ENCODE data around the gene CPNE4.

Gene CPNE4

GRCh38 chr3:131795390-131796090, 239.3 kb downstream of the CPNE4 start:
- no peaks in the 10 kb centered on the region for H3K36me3 ChIP-seq (ENCODE audit: insufficient read depth, low read length)
- H3K9ac ChIP-seq (ENCODE audit: low read depth, low read length, poor library complexity, severe bottlenecking): no peak overlapping the region
- H3K27me3 ChIP-seq (ENCODE audit: insufficient read depth, low read length, poor library complexity, severe bottlenecking): no peaks in the 10 kb centered on the region
- H3F3A ChIP-seq (ENCODE audit: low read depth): peaks cover 6% of the 10 kb centered on the region; the same call in 1 of the 2 replicates
- no peaks in the 10 kb centered on the region for H3K9me2 ChIP-seq (replicated peaks; ENCODE audit: low read depth, low read length)
- peaks cover 38% of the 10 kb centered on the region for H3K4me1 ChIP-seq (ENCODE audit: insufficient read depth, low read length, poor library complexity, severe bottlenecking)
- H2AFZ ChIP-seq (ENCODE audit: low read length): no peak overlapping the region
- H3K4me2 ChIP-seq (ENCODE audit: low read depth, low read length, poor library complexity, severe bottlenecking): peak overlapping the region; percentile 83
- no peaks in the 10 kb centered on the region for H3K79me2 ChIP-seq (ENCODE audit: insufficient read depth, low read length)
- TF ChIP-seq EZH2phosphoT487 (IDR thresholded peaks at IDR 0.05; ENCODE audit: borderline replicate concordance): no peak
- no peak for TF ChIP-seq CTCF (conservative IDR thresholded peaks at IDR 0.05; ENCODE audit: low read length)
- peak overlapping the region; percentile 58 for H3K4me3 ChIP-seq (ENCODE audit: low read length, poor library complexity, severe bottlenecking)
- no peaks in the 10 kb centered on the region for H4K20me1 ChIP-seq (ENCODE audit: insufficient read depth, low read length, poor library complexity, severe bottlenecking)
- H3K9me3 ChIP-seq (ENCODE audit: insufficient read depth, low read depth, low read length): no peaks in the 10 kb centered on the region

DNA sequence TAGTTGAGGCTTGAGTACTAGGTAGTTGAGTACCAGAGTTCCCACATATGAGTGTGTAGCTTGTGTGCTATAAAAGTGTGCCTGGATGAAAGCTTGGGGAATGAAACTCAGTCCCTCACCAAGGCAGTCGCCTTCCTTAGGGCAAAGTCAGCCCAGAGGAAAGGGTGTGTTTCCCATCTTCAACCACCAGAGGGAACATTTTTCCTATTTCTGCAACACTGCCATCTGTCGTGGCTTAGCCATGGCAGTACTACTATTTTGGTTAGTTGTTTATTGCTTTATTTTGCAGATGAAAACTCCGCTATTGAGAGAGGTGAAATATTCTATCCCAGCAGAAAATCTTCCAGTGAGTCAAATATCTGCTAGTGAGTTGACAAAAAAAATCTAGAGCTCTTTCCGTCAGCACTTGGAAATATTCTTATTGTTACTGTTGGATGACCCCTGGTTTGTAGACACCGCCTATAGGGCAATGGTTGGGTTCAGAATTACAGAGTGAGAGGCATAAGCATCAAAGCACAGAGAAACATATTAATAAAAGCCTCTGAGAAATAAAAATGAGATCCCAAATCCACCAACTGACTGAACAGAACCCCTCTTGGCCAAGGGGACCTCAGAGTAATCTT, 239.9 kb downstream of the CPNE4 start:
- H3K9me3 ChIP-seq (ENCODE audit: insufficient read depth, low read depth, low read length): no peaks in the 10 kb centered on the region
- H3K9ac ChIP-seq (ENCODE audit: low read depth, low read length, poor library complexity, severe bottlenecking): no peak overlapping the region
- no peak overlapping the region for H2AFZ ChIP-seq (ENCODE audit: low read length)
- peaks cover 38% of the 10 kb centered on the region for H3K4me1 ChIP-seq (ENCODE audit: insufficient read depth, low read length, poor library complexity, severe bottlenecking)
- no peaks in the 10 kb centered on the region for H3K27me3 ChIP-seq (ENCODE audit: insufficient read depth, low read length, poor library complexity, severe bottlenecking)
- peak overlapping the region; percentile 83 for H3K4me2 ChIP-seq (ENCODE audit: low read depth, low read length, poor library complexity, severe bottlenecking)
- no peaks in the 10 kb centered on the region for H4K20me1 ChIP-seq (ENCODE audit: insufficient read depth, low read length, poor library complexity, severe bottlenecking)
- peak overlapping the region; percentile 58 for H3K4me3 ChIP-seq (ENCODE audit: low read length, poor library complexity, severe bottlenecking)
- peak; percentile 97 for TF ChIP-seq CTCF (conservative IDR thresholded peaks at IDR 0.05; ENCODE audit: low read length)
- no peak for TF ChIP-seq EZH2phosphoT487 (IDR thresholded peaks at IDR 0.05; ENCODE audit: borderline replicate concordance)
- peaks cover 6% of the 10 kb centered on the region; the same call in 1 of the 2 replicates for H3F3A ChIP-seq (ENCODE audit: low read depth)
- H3K79me2 ChIP-seq (ENCODE audit: insufficient read depth, low read length): no peaks in the 10 kb centered on the region
- no peaks in the 10 kb centered on the region for H3K9me2 ChIP-seq (replicated peaks; ENCODE audit: low read depth, low read length)
- H3K36me3 ChIP-seq (ENCODE audit: insufficient read depth, low read length): no peaks in the 10 kb centered on the region

DNA sequence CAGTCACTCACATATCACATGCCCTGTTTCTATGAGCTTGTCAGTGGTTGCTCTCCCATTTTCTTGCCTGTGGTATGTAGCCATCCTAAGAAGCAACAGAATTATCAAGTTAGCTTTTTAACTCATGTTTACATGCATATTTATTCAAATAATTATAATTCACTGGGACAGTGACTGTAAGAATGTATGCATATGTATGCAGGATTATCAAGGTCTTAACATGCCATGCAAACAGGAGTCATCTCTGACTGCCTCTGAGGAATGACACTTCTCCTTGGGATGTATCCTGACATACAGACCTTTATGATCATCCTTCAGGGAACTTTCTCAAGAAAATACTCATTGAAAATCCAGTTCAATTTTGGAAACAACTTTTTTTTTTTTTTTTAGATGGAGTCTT, 240.9 kb downstream of the CPNE4 start:
- Histone ChIP-seq H4K20me1 (ENCODE audit: insufficient read depth, low read length, poor library complexity, severe bottlenecking) (no peaks in the 10 kb centered on the region), H3K9ac (ENCODE audit: low read depth, low read length, poor library complexity, severe bottlenecking) (no peak overlapping the region), H3K36me3 (ENCODE audit: insufficient read depth, low read length) (no peaks in the 10 kb centered on the region), H3K79me2 (ENCODE audit: insufficient read depth, low read length) (no peaks in the 10 kb centered on the region), H3K27me3 (ENCODE audit: insufficient read depth, low read length, poor library complexity, severe bottlenecking) (no peaks in the 10 kb centered on the region), H3K4me1 (ENCODE audit: insufficient read depth, low read length, poor library complexity, severe bottlenecking) (peaks cover 38% of the 10 kb centered on the region), H3K4me2 (ENCODE audit: low read depth, low read length, poor library complexity, severe bottlenecking) (no peak overlapping the region), H2AFZ (ENCODE audit: low read length) (no peak overlapping the region), H3K4me3 (ENCODE audit: low read length, poor library complexity, severe bottlenecking) (no peak overlapping the region), H3F3A (ENCODE audit: low read depth) (peaks cover 6% of the 10 kb centered on the region; the same call in 1 of the 2 replicates), H3K9me2 (replicated peaks; ENCODE audit: low read depth, low read length) (no peaks in the 10 kb centered on the region), H3K9me3 (ENCODE audit: insufficient read depth, low read depth, low read length) (no peaks in the 10 kb centered on the region)
- TF ChIP-seq CTCF (conservative IDR thresholded peaks at IDR 0.05; ENCODE audit: low read length) (no peak), EZH2phosphoT487 (IDR thresholded peaks at IDR 0.05; ENCODE audit: borderline replicate concordance) (no peak)
